Measurements from ENCODE around the gene HEXIM1. TPM values are rescaled to one million over a fixed set of nuclear protein-coding genes. Genes with fewer than 3 reads are reported as not detected.

HEXIM1 gene
- total RNA-seq, 2 donors from 2014 or later = 48.0 to 66.9 TPM

DNA sequence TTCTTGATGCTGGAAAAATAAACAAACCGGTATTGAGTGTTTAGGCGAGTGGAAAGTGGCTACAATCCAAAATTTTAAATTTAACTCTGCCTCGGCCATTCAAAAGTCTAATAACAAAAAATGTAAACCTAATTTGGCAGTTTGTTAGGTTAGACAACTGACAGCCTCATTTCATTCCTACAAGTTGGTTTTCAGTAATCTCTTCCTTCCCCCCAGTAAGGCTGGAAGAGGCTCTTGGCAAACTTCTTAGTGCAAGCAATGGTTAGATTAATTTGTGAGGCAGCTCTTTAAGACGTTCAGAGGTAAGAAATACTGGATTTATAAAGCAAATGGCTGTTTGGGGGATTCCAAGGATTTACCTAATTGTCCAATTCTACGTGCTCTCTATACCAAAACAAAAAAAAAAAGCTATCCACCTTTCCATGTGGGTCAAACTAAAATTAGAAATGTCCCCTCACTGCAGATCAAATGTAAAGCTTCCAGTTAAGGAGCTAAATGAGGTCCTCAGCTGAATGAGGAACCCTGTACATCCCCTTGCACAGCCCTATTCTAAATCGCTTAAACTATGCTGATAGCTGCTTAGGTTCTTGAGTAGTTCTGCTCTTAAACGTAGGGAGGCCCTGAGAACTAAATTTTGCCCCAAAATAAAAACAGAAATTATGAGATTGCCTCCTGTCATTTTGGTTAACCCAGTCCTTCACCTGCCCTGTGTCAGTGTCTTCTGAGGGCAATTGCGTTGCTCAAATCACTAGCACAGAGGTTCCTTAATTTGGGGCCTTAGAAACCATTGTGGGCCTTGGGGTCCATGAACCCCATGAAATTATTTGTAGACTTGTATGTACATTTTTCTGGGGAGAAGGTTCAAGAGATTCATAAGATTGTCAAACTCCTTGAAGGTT lies 2.9 kb downstream of the HEXIM1 start:
- Mint-ChIP-seq H3K27me3 (no peaks in the 10 kb centered on the region), H3K36me3 (peaks cover 4% of the 10 kb centered on the region), H3K4me3 (peak overlapping the region; percentile 97), H3K4me1 (ENCODE audit: low read depth in 2 of 2) (peaks cover 41 to 47% of the 10 kb centered on the region in 2 donors), H3K9me3 (no peaks in the 10 kb centered on the region), H3K27ac (peak overlapping the region in 1 of 2 donors; percentile 78)
- no peak for DNase-seq (ENCODE audit: low spot score)
- no peak for ATAC-seq

GRCh38 chr17:45155029-45155428 lies 6.8 kb downstream of the HEXIM1 start:
- DNase-seq (ENCODE audit: low spot score) = peak; percentile 3
- ATAC-seq = no peak
- Mint-ChIP-seq H3K27ac (no peak overlapping the region), H3K4me1 (ENCODE audit: low read depth in 2 of 2) (peaks cover 32 to 34% of the 10 kb centered on the region in 2 donors), H3K36me3 (peaks cover 2% of the 10 kb centered on the region), H3K27me3 (no peaks in the 10 kb centered on the region), H3K9me3 (no peaks in the 10 kb centered on the region), H3K4me3 (no peak overlapping the region)

DNA sequence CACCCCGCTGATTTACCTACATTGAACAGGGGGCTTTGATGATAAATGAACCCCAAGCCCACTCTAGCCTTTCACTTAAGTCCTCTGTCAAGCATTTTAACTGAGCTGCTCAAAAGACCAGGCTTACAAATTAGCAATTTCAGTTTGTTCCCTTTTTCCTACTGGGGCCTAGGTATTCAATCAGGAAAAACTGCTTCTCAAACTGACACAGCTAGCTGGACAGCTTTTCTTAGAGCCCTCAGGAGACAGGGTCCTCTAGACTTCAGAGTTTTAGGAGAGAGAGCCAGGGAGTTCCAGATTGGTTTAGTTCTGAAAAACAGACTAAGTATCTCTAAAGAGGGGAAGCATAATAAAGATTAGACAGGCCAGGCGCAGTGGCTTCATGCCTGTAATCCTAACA lies 7.2 kb downstream of the HEXIM1 start:
- ATAC-seq (no peak), DNase-seq (ENCODE audit: low spot score) (peak; percentile 25)
- H3K9me3 Mint-ChIP-seq = no peaks in the 10 kb centered on the region
- H3K36me3 Mint-ChIP-seq = peaks cover 6% of the 10 kb centered on the region
- H3K27ac Mint-ChIP-seq = peak overlapping the region in 1 of 2 donors; percentile 50
- H3K4me3 Mint-ChIP-seq = no peak overlapping the region
- no peaks in the 10 kb centered on the region for H3K27me3 Mint-ChIP-seq
- peaks cover 33 to 35% of the 10 kb centered on the region in 2 donors for H3K4me1 Mint-ChIP-seq (ENCODE audit: low read depth in 2 of 2)

DNA sequence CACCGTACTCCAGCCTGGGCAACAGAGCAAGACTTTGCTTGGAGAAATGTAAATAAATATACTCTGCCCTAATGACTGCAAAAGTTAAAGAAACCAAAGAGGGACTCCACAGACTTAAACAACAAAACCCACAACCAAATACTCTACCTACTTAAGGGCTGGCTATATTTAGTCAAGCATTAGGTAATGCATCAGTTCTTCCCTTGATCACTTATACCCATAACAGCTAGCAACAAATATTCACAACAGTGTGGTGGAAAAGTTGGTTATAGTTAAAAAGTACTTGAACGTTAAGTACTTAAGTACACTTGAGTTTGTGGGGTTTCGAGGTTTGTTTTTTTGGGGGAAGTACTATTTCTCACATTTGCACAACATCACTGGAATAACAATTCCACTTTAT lies 8.0 kb downstream of the HEXIM1 start:
- DNase-seq (ENCODE audit: low spot score) (peak; percentile 13), ATAC-seq (no peak)
- no peak overlapping the region for H3K4me3 Mint-ChIP-seq
- H3K9me3 Mint-ChIP-seq = no peaks in the 10 kb centered on the region
- H3K36me3 Mint-ChIP-seq = peaks cover 6% of the 10 kb centered on the region
- H3K27me3 Mint-ChIP-seq = no peaks in the 10 kb centered on the region
- peak overlapping the region in 1 of 2 donors; percentile 50 for H3K27ac Mint-ChIP-seq
- H3K4me1 Mint-ChIP-seq (ENCODE audit: low read depth in 2 of 2) = peaks cover 29 to 30% of the 10 kb centered on the region in 2 donors

GRCh38 chr17:45160447-45161287 lies 12.4 kb downstream of the HEXIM1 start:
- Mint-ChIP-seq H3K27ac (peak overlapping the region; percentile 96 to 98), H3K36me3 (peaks cover 6% of the 10 kb centered on the region), H3K9me3 (no peaks in the 10 kb centered on the region), H3K4me1 (ENCODE audit: low read depth in 2 of 2) (peaks cover 32 to 36% of the 10 kb centered on the region in 2 donors), H3K27me3 (no peaks in the 10 kb centered on the region), H3K4me3 (peak overlapping the region; percentile 82)
- ATAC-seq (peak; percentile 25 to 47), DNase-seq (ENCODE audit: low spot score) (peak; percentile 73)

- Mint-ChIP-seq H3K4me3 (peak within 1 kb of the TSS; percentile 82), H3K27me3 (no peaks in the 10 kb centered on the region), H3K4me1 (ENCODE audit: low read depth in 2 of 2) (peaks cover 29 to 36% of the 10 kb centered on the region in 2 donors), H3K36me3 (peaks cover 6% of the 10 kb centered on the region), H3K27ac (peak within 1 kb of the TSS; percentile 96 to 98), H3K9me3 (no peaks in the 10 kb centered on the region)
- ATAC-seq (peak; percentile 97 to 98), DNase-seq (ENCODE audit: low spot score) (peak; percentile 97)
Observed at GRCh38 chr17:45161288-45162024, 13.2 kb downstream of the HEXIM1 start, which contains the start of gene HEXIM2. Gene HEXIM2 (plus strand): TSS chr17:45161875. CDS start chr17:45162794, 919 bp downstream.

- Mint-ChIP-seq H3K9me3 (no peaks in the 10 kb centered on the region), H3K4me3 (peak overlapping the region; percentile 82), H3K27me3 (no peaks in the 10 kb centered on the region), H3K36me3 (peaks cover 6% of the 10 kb centered on the region), H3K27ac (peak overlapping the region; percentile 96 to 98), H3K4me1 (ENCODE audit: low read depth in 2 of 2) (peaks cover 29 to 36% of the 10 kb centered on the region in 2 donors)
- DNase-seq (ENCODE audit: low spot score) (peak; percentile 48), ATAC-seq (no peak)
Observed at GRCh38 chr17:45162025-45162687, 13.9 kb downstream of the HEXIM1 start.

GRCh38 chr17:45164734-45165269 lies 16.5 kb downstream of the HEXIM1 start:
- no peak for ATAC-seq
- Mint-ChIP-seq H3K4me1 (ENCODE audit: low read depth in 2 of 2) (peaks cover 16 to 18% of the 10 kb centered on the region in 2 donors), H3K27me3 (no peaks in the 10 kb centered on the region), H3K9me3 (no peaks in the 10 kb centered on the region), H3K27ac (no peak overlapping the region), H3K36me3 (peaks cover 6% of the 10 kb centered on the region), H3K4me3 (no peak overlapping the region)
- peak; percentile 8 for DNase-seq (ENCODE audit: low spot score)

- H3K4me3 Mint-ChIP-seq = no peak overlapping the region
- H3K36me3 Mint-ChIP-seq = no peaks in the 10 kb centered on the region
- no peaks in the 10 kb centered on the region for H3K27me3 Mint-ChIP-seq
- H3K4me1 Mint-ChIP-seq (ENCODE audit: low read depth in 2 of 2) = peaks cover 24 to 28% of the 10 kb centered on the region in 2 donors
- H3K27ac Mint-ChIP-seq = peak overlapping the region in 1 of 2 donors; percentile 9
- DNase-seq (ENCODE audit: low spot score) (peak; percentile 56), ATAC-seq (no peak)
- no peaks in the 10 kb centered on the region for H3K9me3 Mint-ChIP-seq
Observed at GRCh38 chr17:45168991-45169752, 20.9 kb downstream of the HEXIM1 start.

- Mint-ChIP-seq H3K9me3 (no peaks in the 10 kb centered on the region), H3K36me3 (no peaks in the 10 kb centered on the region), H3K27me3 (no peaks in the 10 kb centered on the region), H3K27ac (peak overlapping the region; percentile 96 to 99), H3K4me1 (ENCODE audit: low read depth in 2 of 2) (peaks cover 17 to 22% of the 10 kb centered on the region in 2 donors), H3K4me3 (peak overlapping the region; percentile 60)
- DNase-seq (ENCODE audit: low spot score) (no peak), ATAC-seq (peak; percentile 83 to 85)
Observed at GRCh38 chr17:45170280-45170930, 22.1 kb downstream of the HEXIM1 start.

DNA sequence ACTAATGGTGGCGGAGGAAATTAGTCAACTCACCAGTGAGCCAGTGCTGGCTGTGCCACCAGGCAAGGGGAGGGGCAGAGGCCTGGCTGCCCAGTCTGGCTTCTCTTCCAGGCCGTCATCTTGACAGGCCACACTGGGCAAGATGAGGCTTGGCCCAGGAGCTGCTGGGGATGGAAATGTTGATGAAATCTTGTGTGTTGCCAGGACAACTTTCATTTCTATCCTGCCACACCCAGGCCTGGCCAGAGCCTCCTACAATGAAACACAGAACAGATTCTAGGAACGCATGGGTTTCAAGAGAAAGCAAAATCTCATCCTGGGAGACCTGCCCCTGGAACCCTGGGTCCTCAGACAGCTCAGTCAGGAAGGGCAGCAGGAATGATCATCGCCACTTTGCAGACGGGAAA lies 22.7 kb downstream of the HEXIM1 start:
- H3K27ac Mint-ChIP-seq = peak overlapping the region; percentile 96 to 99
- peak overlapping the region; percentile 60 for H3K4me3 Mint-ChIP-seq
- H3K9me3 Mint-ChIP-seq = no peaks in the 10 kb centered on the region
- no peaks in the 10 kb centered on the region for H3K36me3 Mint-ChIP-seq
- DNase-seq (ENCODE audit: low spot score) = no peak
- peak; percentile 73 to 79 for ATAC-seq
- H3K4me1 Mint-ChIP-seq (ENCODE audit: low read depth in 2 of 2) = peaks cover 22 to 25% of the 10 kb centered on the region in 2 donors
- no peaks in the 10 kb centered on the region for H3K27me3 Mint-ChIP-seq

All from natural killer cell treated with Interleukin-12 subunit alpha and Interleukin-12 subunit beta and Interleukin-15 and Interleukin-18, amount 100 ng/mL, for 72 hours (primary cell).